Neural progenitor cell (in vitro differentiated cells): ENCODE data around the gene CAPN14.

Experiments used
- EZH2 ChIP-seq: fragments of 200-600 bp; sonication (generic); IDR thresholded peaks from 2 replicates; pipeline ENCODE4 v1.6.1; 2017; ENCODE audit warnings: antibody characterized with exemption, mild to moderate bottlenecking, moderate library complexity
- EZH2phosphoT487 ChIP-seq: fragments of 200-600 bp; sonication (generic); IDR thresholded peaks from 2 replicates; pipeline ENCODE4 v1.6.1; 2017; ENCODE audit warnings: antibody characterized with exemption
- TF ChIP-seq, protein P1 (sequence below): fragments of 200-600 bp; sonication (generic); IDR thresholded peaks from 2 replicates; pipeline ENCODE4 v1.5.1; 2017; ENCODE audit warnings: antibody characterized with exemption, mild to moderate bottlenecking

DNA sequence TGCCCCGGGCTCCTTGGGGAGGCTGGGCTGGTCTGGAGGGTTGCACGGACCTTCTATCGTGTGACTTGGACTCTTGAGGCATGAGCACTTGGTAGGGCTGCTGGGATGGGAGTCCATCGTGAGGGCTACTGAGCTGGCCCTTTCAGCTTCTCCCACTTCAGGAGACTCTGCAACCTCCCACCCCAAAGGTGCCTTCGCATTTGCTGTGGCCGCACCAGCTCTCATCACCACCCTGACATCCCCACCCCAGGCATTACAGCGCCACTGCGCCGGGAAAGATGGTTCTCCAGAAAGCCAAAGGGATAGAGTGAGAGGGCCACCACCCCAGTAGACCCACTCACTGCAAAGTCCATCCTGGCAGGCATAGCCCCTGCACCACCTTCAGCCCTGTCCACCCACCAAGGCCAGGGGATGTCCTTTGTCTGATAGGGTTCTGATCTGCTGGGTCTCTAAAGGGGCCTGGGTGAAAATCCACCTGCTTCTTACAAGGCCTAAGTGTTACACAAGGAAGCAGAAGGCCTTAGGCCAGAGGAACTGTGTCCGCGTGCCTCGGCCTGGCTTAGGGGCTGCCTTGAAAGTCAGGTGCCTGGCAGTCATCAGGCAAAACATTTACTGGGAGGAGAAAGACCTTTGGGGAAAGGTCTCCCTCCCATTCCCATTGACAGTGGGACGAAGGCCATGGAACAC is 21.7 kb upstream of the CAPN14 start:
- TF ChIP-seq, protein P1, sequence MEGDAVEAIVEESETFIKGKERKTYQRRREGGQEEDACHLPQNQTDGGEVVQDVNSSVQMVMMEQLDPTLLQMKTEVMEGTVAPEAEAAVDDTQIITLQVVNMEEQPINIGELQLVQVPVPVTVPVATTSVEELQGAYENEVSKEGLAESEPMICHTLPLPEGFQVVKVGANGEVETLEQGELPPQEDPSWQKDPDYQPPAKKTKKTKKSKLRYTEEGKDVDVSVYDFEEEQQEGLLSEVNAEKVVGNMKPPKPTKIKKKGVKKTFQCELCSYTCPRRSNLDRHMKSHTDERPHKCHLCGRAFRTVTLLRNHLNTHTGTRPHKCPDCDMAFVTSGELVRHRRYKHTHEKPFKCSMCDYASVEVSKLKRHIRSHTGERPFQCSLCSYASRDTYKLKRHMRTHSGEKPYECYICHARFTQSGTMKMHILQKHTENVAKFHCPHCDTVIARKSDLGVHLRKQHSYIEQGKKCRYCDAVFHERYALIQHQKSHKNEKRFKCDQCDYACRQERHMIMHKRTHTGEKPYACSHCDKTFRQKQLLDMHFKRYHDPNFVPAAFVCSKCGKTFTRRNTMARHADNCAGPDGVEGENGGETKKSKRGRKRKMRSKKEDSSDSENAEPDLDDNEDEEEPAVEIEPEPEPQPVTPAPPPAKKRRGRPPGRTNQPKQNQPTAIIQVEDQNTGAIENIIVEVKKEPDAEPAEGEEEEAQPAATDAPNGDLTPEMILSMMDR: no peak
- no peak for TF ChIP-seq EZH2
- TF ChIP-seq EZH2phosphoT487: no peak
